ENCODE measurements around the gene RPL28.
A peak's percentile ranks its signal among the peaks of the same experiment; 100 is the strongest.

Gene RPL28

GRCh38 chr19:55451163-55451964, 65.6 kb downstream of the RPL28 start (continued):
- TF ChIP-seq PATZ1 (tag by site-specific recombination; IDR thresholded peaks at IDR 0.05) (0 out of 2 replicates have a peak, but pooled peaks have one; percentile 52), ZNF548 (tag by site-specific recombination; IDR thresholded peaks at IDR 0.05) (no peak), EGR2 (tag by site-specific recombination; IDR thresholded peaks at IDR 0.05; ENCODE audit: low read depth) (0 out of 2 replicates have a peak, but pooled peaks have one; percentile 24), ZNF585B (tag by site-specific recombination; IDR thresholded peaks at IDR 0.05) (no peak), ZNF132 (tag by site-specific recombination; IDR thresholded peaks at IDR 0.05; ENCODE audit: borderline replicate concordance) (no peak), ZNF623 (tag by site-specific recombination; IDR thresholded peaks at IDR 0.05) (no peak), ZFP41 (tag by site-specific recombination; IDR thresholded peaks at IDR 0.05; ENCODE audit: borderline replicate concordance) (no peak), MZF1 (tag by site-specific recombination; IDR thresholded peaks at IDR 0.05; ENCODE audit: borderline replicate concordance) (no peak), ZNF596 (tag by site-specific recombination; IDR thresholded peaks at IDR 0.05) (no peak), HOXC10 (CRISPR knock-in tag; IDR thresholded peaks at IDR 0.05) (no peak), ZNF677 (tag by site-specific recombination; IDR thresholded peaks at IDR 0.05) (no peak), ZNF175 (tag by site-specific recombination; IDR thresholded peaks at IDR 0.05) (no peak), ZNF169 (tag by site-specific recombination; IDR thresholded peaks at IDR 0.05) (no peak), ZEB2 (tag by site-specific recombination; IDR thresholded peaks at IDR 0.05) (no peak), ZFHX2 (tag by site-specific recombination; conservative IDR thresholded peaks at IDR 0.05) (peak; percentile 52), ZBTB20 (tag by site-specific recombination; IDR thresholded peaks at IDR 0.05) (peak; percentile 26; the same call in 1 of the 2 replicates), ZNF335 (tag by site-specific recombination; conservative IDR thresholded peaks at IDR 0.05) (peak; percentile 86), ATF2 (tag by site-specific recombination; IDR thresholded peaks at IDR 0.05; ENCODE audit: low read depth) (no peak), PRDM10 (tag by site-specific recombination; IDR thresholded peaks at IDR 0.05) (peak; percentile 57; the same call in 1 of the 2 replicates), ZNF560 (tag by site-specific recombination; IDR thresholded peaks at IDR 0.05; ENCODE audit: borderline replicate concordance) (no peak), ZBTB17 (tag by site-specific recombination; IDR thresholded peaks at IDR 0.05) (no peak), ZNF174 (tag by site-specific recombination; IDR thresholded peaks at IDR 0.05) (no peak)
- TF ChIP-seq, protein P1, sequence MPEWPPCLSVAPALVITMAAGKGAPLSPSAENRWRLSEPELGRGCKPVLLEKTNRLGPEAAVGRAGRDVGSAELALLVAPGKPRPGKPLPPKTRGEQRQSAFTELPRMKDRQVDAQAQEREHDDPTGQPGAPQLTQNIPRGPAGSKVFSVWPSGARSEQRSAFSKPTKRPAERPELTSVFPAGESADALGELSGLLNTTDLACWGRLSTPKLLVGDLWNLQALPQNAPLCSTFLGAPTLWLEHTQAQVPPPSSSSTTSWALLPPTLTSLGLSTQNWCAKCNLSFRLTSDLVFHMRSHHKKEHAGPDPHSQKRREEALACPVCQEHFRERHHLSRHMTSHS (tag by site-specific recombination; IDR thresholded peaks at IDR 0.05) = no peak
- TF ChIP-seq, protein P2, sequence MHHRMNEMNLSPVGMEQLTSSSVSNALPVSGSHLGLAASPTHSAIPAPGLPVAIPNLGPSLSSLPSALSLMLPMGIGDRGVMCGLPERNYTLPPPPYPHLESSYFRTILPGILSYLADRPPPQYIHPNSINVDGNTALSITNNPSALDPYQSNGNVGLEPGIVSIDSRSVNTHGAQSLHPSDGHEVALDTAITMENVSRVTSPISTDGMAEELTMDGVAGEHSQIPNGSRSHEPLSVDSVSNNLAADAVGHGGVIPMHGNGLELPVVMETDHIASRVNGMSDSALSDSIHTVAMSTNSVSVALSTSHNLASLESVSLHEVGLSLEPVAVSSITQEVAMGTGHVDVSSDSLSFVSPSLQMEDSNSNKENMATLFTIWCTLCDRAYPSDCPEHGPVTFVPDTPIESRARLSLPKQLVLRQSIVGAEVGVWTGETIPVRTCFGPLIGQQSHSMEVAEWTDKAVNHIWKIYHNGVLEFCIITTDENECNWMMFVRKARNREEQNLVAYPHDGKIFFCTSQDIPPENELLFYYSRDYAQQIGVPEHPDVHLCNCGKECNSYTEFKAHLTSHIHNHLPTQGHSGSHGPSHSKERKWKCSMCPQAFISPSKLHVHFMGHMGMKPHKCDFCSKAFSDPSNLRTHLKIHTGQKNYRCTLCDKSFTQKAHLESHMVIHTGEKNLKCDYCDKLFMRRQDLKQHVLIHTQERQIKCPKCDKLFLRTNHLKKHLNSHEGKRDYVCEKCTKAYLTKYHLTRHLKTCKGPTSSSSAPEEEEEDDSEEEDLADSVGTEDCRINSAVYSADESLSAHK (tag by site-specific recombination; IDR thresholded peaks at IDR 0.05) = no peak
- TF ChIP-seq, protein P3, sequence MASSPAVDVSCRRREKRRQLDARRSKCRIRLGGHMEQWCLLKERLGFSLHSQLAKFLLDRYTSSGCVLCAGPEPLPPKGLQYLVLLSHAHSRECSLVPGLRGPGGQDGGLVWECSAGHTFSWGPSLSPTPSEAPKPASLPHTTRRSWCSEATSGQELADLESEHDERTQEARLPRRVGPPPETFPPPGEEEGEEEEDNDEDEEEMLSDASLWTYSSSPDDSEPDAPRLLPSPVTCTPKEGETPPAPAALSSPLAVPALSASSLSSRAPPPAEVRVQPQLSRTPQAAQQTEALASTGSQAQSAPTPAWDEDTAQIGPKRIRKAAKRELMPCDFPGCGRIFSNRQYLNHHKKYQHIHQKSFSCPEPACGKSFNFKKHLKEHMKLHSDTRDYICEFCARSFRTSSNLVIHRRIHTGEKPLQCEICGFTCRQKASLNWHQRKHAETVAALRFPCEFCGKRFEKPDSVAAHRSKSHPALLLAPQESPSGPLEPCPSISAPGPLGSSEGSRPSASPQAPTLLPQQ (tag by site-specific recombination; IDR thresholded peaks at IDR 0.05) = no peak; the same call in 1 of the 2 replicates
